Amniotic stem cell (primary cell): ENCODE results near the gene PCDHGA7.
"Not testable (repeated sequence)": the region's sequence is repeated elsewhere in the genome, so short reads cannot be mapped to it uniquely, and the experiment has no call there.

Experiments used
- DNase-seq: peaks from one replicate; lab custom pipeline; 2025; lab: John Stamatoyannopoulos, UW

The PCDHGA7 gene

DNA sequence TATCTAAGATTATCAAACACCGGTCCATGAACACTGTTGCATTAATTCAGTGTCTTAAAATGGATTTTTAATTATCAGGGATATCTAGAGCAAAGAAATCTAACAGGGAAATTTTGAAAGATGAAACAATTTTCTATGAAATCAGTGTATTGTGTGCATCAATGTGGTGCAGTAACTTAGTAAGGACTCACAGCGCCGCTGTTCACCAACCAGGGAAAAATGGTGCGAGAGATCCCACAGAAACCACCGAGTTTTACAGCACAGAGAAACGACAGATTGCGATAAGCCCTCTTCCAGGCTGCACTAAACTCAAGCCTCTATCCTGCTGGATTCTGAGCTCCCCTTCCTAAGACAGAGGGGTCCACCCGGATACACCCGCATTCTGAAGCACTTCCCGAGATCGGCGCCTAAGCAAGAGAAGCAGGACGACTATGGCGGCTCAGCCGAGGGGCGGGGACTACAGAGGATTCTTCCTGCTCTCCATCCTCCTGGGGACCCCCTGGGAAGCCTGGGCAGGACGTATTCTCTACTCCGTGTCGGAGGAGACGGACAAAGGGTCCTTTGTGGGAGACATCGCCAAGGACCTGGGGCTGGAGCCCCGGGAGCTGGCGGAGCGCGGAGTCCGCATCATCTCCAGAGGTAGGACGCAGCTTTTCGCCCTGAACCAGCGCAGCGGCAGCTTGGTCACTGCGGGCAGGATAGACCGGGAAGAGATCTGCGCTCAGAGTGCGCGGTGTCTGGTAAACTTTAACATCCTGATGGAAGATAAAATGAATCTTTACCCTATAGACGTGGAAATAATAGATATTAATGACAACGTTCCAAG is at the start of gene PCDHGA7:
Gene PCDHGA7, plus strand, starts transcription at position 274 of the 826 bp plus-strand sequence. Its CDS starts 158 bp downstream, at position 432.
- no peak for DNase-seq

DNA sequence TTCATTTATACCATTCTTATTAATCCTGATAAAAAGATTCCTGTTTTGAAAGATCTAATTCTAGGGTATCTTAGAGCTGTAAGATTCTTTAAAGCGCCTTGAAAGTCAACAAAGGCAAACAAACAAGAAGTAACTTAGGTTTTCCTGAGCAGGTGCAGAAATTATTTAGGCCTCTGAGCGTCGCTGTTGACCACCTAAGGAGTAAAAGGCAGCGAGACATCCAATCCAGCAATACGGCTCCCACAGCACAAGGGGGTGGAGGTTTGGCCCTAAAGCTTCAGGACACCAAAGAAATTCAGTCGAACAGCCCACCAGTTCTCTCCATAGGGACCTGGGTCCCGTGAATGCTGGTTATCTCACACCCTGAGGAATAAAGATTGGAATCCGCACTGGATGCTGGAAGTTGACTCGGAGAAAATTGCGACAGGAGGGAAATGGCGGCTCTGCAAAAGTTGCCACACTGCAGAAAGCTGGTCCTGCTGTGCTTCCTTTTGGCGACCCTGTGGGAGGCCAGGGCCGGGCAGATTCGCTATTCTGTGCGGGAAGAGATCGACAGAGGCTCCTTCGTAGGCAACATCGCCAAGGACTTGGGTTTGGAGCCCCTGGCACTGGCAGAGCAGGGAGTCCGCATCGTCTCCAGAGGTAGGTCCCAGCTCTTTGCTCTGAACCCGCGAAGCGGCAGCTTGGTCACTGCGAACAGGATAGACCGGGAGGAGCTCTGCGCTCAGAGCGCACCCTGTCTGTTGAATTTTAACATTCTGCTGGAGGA is 43.8 kb upstream of the PCDHGA7 start, which contains the start of gene PCDHGA2:
Gene PCDHGA2, plus strand, starts transcription at position 223 of the 769 bp plus-strand sequence.
- no peak for DNase-seq

DNA sequence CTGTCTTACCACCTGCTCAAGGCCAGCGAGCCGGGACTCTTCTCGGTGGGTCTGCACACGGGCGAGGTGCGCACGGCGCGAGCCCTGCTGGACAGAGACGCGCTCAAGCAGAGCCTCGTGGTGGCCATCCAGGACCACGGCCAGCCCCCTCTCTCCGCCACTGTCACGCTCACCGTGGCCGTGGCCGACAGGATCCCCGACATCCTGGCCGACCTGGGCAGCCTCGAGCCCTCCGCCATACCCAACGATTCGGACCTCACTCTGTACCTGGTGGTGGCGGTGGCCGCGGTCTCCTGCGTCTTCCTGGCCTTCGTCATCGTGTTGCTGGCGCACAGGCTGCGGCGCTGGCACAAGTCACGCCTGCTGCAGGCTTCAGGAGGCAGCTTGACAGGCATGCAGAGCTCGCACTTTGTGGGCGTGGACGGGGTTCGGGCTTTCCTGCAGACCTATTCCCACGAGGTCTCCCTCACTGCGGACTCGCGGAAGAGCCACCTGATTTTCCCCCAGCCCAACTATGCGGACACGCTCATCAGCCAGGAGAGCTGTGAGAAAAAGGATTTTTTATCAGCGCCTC is 41.7 kb upstream of the PCDHGA7 start:
- not testable (repeated sequence) for DNase-seq

DNA sequence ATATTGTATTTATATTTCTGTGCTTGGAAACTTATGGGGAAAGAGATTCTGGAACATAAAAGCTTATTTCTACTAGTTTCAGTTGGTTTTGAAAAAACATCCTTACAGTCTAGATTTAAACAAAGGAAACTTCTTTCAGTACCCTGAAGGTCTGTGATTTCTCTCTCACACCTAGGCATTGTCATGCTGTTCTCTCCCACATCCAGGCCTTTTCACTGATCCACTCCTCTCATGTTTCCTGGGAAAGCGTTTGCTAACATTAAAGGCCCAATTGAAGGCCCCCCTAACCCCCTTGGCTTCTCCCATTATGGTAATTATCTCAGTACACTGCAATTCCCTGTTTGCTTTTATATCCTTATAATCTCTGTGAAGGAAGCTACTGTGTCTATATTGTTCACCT is 39.8 kb upstream of the PCDHGA7 start:
- DNase-seq = no peak

DNA sequence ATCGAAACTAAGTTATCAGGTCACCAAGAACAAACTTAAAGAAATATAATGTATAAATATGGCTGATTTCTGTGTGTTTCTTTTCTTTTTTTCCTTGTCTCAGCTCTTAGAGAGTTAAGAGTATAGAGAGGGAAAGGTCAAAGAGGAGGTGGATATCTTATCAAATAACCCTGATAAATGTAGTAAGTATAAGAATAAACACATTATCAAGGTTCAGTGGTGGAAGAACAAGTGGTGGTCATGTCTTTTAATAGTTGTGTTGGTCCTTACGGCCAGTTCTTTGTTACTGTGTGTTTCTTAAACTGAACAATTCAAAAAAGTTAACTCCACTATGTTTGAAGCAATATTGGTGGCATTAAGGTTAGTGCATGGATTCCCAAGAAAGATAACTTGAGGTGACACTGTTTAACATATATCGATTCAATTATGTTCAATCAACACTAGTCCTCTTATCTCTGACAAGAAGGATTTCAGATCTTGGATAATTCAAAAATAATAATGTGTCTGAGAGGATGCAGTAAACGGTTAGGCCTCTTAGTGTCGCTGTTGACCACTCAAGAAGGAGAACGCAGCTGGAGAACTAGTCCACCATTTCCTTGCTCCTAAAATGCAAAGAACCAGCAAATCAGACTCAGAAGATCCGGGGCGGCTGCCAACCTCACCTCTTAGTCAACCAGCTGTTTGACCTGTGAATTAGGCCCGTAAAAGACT is 39.1 kb upstream of the PCDHGA7 start, which contains the start of gene PCDHGA3:
Gene PCDHGA3, plus strand, starts transcription at position 588 of the 711 bp plus-strand sequence. CDS start 205 bp downstream, outside the sequence.
- no peak for DNase-seq

DNA sequence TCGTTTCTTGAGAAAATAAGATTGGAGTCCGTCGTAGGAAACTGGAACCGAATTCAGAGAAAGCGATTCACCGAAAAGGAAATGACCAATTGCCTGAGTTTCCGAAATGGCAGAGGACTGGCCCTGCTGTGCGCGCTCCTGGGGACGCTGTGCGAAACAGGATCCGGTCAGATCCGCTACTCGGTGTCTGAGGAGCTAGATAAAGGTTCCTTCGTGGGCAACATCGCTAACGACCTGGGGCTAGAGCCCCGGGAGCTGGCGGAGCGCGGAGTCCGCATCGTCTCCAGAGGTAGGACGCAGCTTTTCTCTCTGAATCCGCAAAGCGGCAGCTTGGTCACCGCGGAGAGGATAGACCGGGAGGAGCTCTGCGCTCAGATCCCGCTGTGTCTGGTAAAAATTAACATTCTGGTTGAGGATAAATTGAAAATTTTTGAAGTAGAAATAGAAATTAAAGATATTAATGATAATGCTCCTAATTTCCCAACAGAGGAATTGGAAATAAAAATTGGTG is 38.5 kb upstream of the PCDHGA7 start:
- DNase-seq = no peak

DNA sequence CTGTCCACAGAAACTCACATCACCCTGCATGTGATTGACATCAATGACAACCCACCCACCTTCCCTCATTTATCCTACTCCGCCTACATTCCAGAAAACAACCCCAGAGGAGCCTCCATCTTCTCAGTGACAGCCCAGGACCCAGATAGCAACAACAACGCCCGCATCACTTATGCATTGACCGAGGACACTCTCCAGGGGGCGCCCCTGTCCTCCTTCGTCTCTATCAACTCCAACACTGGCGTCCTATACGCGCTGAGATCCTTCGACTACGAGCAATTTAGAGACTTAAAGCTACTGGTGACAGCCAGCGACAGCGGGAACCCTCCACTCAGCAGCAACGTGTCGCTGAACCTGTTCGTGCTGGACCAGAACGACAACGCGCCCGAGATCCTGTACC is 37.2 kb upstream of the PCDHGA7 start:
- DNase-seq = no peak

DNA sequence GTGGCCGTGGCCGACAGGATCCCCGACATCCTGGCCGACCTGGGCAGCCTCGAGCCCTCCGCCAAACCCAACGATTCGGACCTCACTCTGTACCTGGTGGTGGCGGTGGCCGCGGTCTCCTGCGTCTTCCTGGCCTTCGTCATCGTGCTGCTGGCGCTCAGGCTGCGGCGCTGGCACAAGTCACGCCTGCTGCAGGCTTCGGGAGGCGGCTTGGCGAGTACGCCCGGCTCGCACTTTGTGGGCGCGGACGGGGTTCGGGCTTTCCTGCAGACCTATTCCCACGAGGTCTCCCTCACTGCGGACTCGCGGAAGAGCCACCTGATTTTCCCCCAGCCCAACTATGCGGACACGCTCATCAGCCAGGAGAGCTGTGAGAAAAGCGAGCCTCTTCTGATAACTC is 36.5 kb upstream of the PCDHGA7 start:
- DNase-seq = not testable (repeated sequence)

DNA sequence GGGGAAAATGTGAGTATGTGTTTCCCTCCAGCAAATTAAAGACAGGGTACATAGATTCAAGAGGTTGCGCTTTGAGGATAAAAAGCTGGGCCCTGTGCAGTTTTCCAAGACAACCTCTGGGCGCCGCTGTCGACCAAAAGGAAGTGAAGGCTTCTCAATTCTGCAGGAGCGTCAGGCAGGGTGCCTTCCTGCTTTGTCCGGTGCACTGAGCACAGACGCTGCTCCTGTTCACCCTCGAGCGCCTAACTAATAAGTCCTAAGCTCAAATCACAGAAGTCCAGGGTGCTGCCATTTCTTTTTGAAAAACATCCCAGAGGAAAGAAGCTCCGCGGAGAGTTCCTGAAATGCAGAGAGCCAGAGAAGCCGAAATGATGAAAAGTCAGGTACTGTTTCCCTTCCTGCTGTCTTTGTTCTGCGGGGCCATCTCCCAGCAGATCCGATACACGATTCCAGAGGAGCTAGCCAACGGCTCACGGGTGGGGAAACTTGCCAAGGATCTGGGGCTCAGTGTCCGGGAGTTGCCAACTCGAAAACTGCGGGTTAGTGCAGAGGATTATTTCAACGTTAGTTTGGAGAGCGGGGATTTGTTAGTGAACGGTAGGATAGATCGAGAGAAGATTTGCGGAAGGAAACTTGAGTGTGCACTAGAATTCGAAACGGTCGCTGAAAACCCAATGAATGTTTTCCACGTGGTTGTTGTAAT is 32.5 kb upstream of the PCDHGA7 start, which contains the start of gene PCDHGB1:
Gene PCDHGB1, plus strand, starts transcription at position 183 of the 703 bp plus-strand sequence. Its CDS starts 162 bp downstream, at position 345.
- peak; percentile 13 for DNase-seq

DNA sequence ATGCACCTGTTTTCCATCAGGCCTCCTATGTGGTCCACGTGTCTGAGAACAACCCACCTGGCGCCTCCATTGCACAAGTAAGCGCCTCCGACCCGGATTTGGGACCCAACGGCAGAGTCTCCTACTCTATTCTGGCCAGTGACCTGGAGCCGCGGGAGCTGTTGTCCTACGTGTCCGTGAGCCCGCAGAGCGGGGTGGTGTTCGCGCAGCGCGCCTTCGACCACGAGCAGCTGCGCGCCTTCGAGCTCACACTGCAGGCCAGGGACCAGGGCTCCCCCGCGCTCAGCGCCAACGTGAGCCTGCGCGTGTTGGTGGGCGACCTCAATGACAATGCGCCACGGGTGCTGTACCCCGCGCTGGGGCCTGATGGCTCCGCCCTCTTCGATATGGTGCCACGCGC is 31.0 kb upstream of the PCDHGA7 start:
- no peak for DNase-seq

DNA sequence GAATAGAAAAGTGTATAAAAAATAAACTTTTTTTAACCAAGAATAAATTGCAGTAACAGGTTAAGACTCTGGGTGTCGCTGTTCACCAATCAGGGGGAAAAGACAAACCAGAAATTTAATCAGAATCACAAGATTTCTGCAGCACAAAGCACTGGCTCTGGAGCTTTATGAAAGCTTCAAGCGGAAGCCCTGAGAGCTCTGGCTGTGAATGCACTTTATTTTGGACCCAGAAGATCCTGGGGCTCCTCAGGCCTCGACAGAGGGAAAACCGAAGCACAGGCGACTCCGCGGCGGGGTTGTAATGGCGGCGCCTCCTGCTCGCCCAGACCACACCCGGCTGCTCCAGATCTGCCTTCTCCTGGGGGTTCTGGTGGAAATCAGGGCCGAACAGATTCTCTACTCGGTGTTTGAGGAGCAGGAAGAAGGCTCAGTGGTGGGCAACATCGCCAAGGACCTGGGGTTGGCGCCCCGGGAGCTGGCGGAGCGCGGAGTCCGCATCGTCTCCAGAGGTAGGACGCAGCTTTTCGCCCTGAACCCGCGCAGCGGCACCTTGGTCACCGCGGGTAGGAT is 27.6 kb upstream of the PCDHGA7 start, which contains the start of gene PCDHGA4:
Gene PCDHGA4, plus strand, starts transcription at position 122 of the 570 bp plus-strand sequence. Its CDS starts 87 bp downstream, at position 209.
- DNase-seq = no peak

DNA sequence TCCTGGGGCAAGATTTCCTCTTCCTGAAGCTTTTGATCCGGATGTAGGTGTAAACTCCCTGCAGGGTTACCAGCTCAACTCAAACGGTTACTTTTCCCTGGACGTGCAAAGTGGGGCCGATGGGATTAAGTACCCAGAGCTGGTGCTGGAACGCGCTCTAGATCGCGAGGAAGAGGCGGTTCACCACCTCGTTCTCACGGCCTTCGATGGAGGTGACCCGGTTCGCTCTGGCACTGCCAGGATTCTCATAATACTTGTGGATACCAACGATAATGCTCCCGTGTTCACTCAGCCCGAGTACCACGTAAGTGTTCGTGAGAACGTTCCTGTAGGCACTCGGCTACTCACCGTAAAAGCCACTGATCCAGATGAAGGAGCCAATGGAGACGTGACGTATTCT is 26.9 kb upstream of the PCDHGA7 start:
- no peak for DNase-seq

DNA sequence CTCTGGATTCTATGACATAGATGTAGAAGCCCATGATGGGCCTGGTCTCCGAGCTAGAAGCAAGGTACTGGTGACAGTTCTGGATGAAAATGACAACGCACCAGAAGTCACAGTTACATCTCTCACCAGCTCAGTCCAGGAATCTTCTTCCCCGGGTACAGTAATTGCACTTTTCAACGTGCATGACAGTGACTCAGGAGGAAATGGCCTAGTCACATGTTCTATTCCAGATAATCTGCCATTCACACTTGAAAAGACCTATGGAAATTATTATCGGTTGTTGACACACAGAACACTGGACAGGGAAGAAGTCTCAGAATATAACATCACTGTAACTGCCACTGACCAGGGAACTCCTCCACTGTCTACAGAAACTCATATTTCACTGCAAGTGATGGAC is 26.4 kb upstream of the PCDHGA7 start:
- DNase-seq = no peak

DNA sequence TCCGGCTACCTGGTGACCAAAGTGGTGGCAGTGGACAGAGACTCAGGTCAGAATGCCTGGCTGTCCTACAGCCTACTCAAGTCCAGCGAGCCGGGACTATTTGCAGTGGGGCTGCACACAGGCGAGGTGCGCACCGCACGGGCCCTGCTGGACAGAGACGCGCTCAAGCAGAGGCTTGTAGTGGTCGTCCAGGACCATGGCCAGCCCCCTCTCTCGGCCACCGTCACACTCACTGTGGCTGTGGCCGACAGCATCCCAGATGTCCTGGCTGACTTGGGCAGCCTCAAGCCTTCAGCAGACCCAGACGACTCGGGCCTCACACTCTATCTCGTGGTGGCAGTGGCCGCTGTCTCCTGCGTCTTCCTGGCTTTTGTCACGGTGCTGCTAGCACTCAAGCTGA is 25.6 kb upstream of the PCDHGA7 start:
- DNase-seq = no peak

DNA sequence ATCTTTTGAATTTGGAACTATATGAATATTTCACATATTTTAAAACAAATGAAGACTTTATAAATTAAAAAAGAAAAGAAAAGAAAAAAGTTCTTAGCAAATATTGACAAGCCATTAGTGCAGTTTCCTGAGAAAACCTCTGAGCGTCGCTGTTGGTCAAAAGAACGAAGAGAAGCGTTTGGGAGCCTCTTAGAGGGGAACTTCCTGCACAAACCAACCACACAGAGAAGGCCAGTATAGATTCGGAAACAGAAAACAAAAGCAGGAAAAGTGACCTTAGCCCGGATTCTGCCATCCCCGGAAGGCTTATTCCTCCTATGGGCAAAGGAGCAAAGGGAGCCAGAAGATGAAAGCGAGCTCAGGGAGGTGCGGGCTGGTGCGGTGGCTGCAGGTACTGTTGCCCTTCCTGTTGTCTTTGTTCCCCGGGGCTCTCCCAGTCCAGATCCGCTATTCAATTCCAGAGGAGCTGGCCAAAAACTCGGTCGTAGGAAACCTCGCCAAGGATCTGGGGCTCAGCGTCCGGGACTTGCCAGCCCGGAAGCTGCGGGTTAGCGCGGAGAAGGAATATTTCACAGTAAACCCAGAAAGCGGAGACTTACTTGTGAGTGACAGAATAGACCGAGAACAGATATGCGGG is 22.6 kb upstream of the PCDHGA7 start, which contains the start of gene PCDHGB2:
Gene PCDHGB2, plus strand, starts transcription at position 205 of the 637 bp plus-strand sequence. Its CDS starts 142 bp downstream, at position 347.
- DNase-seq = no peak

DNA sequence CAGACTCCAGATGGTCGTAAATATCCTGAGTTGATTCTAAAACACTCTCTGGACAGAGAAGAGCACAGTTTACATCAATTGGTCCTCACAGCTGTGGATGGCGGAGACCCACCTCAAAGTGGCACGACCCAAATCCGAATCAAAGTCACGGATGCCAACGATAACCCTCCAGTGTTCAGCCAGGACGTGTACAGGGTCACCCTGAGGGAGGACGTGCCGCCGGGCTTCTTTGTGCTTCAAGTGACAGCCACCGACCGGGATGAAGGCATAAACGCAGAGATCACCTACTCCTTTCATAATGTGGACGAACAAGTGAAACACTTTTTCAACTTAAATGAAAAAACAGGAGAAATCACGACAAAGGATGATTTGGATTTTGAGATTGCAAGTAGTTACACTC is 21.9 kb upstream of the PCDHGA7 start:
- DNase-seq = no peak

DNA sequence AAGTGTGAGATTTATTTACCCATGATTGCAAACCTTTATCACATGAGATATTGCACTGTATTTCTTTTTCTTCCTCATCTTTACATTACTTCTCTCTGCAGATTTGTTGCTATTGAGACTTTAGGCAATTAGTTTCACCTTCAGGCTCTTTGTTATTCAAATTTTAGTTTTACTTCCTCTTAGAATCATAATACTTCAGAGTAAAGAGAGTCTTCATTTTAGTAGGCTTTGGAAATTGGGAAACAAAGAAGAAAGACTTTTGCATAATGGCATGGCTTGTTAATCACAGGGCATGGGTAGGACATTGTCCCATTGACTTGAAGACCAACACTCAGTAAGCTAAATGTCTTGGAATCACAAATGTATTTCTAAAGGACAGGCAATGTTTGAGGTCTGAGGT is 19.8 kb upstream of the PCDHGA7 start:
- no peak for DNase-seq

DNA sequence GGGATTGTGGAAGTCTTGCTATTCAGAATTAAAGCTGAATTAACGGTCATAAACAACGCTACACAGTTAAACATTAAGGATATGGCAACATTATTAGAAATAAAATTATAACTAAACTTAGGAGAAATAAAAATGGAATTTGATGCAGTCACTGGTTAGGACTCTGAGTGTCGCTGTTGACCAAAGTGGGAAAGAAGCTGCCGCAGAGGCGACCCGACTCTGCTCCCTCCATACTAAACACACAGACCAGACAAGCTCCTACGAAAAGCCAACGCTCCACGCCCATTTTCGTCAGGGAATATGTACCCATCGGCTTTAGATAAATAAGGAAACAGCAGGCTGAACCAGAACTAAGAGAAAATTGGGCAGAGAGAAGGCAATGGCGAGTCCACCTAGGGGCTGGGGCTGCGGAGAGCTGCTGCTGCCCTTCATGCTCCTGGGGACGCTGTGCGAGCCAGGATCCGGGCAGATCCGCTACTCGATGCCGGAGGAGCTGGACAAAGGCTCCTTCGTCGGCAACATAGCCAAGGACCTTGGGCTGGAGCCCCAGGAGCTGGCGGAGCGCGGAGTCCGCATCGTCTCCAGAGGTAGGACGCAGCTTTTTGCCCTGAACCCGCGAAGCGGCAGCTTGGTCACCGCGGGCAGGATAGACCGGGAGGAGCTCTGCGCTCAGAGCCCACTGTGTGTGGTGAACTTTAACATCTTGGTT is 18.4 kb upstream of the PCDHGA7 start, which contains the start of gene PCDHGA5:
Gene PCDHGA5, plus strand, starts transcription at position 211 of the 709 bp plus-strand sequence. Its CDS starts 169 bp downstream, at position 380.
- DNase-seq = no peak
